ENCODE results near the gene RGL2. TPM values are rescaled to one million over a fixed set of nuclear protein-coding genes. Genes with fewer than 3 reads are reported as not detected.

RGL2 gene
- 59.4 and 71.2 TPM in 2 replicates for polyA plus RNA-seq (2012; rRNA removed)
- 19.9 and 29.3 TPM in 2 replicates for polyA plus RNA-seq (2012; cell fraction: cytosol; rRNA removed)
- polyA plus RNA-seq (2012; cell fraction: nucleus; rRNA removed): 331 and 334 TPM in 2 replicates

GRCh38 chr6:33298773-33299236 lies at the start of gene RGL2:
RGL2 (minus strand) TSS chr6:33298942; CDS start chr6:33298610, 332 bp downstream.
- peaks cover 48% of the 10 kb centered on the region for H3K79me2 ChIP-seq (ENCODE audit: insufficient read depth)
- peak within 1 kb of the TSS; percentile 94 for H3K9ac ChIP-seq
- peaks cover 11% of the 10 kb centered on the region; the same call in 1 of the 2 replicates for H4K20me1 ChIP-seq (ENCODE audit: insufficient read depth)
- peak within 1 kb of the TSS; percentile 99 for H3K27ac ChIP-seq (ENCODE audit: low read depth in 2 of 2, low read length in 1 of 2)
- 0% methylated on average over 21 of the region's 34 CpGs for WGBS (ENCODE audit: low lambda C conversion rate)
- H3K4me3 ChIP-seq (ENCODE audit: low read depth in 2 of 2, low read length in 1 of 2): peak within 1 kb of the TSS; percentile 84 to 89
- DNase-seq: peak; percentile 78
- H3K4me1 ChIP-seq (ENCODE audit: control insufficient read depth in 1 of 2, insufficient read depth in 2 of 2, low read depth in 1 of 2, low read length in 1 of 2): peaks cover 4 to 13% of the 10 kb centered on the region in 2 experiments; a peak in 1 of 4 replicates
- H3K9me3 ChIP-seq: no peaks in the 10 kb centered on the region
- ChIA-PET POLR2A (interaction anchor here (1.2 to 3.3 kb wide), 9 partner anchors 10 to 327 kb away, joined by 4 to 30 read pairs (median 7); partner anchors contain the start of genes B3GALT4, PFDN6, RING1 and RPS18), CTCF (interaction anchor here (0.7 to 2.9 kb wide), 15 partner anchors 8 to 126 kb away, joined by 3 to 30 read pairs (median 5); partner anchors contain the start of genes B3GALT4, PFDN6, RPS18 and TAPBP)
- H3K9me2 ChIP-seq: no peaks in the 10 kb centered on the region
- H3K4me2 ChIP-seq: peak within 1 kb of the TSS; percentile 94
- peaks cover 22% of the 10 kb centered on the region for H3F3A ChIP-seq (replicated peaks; ENCODE audit: insufficient read depth)
- peak within 1 kb of the TSS; percentile 40; the same call in 1 of the 2 replicates for H2AFZ ChIP-seq (ENCODE audit: low read depth)
- TF ChIP-seq EZH2phosphoT487 (IDR thresholded peaks at IDR 0.05; ENCODE audit: borderline replicate concordance, low read depth): no peak
- TF ChIP-seq PBX3 (IDR thresholded peaks at IDR 0.05): peak; percentile 26; the same call in 1 of the 2 replicates
- TF ChIP-seq NFIC (IDR thresholded peaks at IDR 0.05; ENCODE audit: borderline replicate concordance): peak; percentile 25; the same call in 1 of the 2 replicates
- H3K36me3 ChIP-seq (replicated peaks in 1 of 2; ENCODE audit: control insufficient read depth in 1 of 2, insufficient read depth in 2 of 2, low read length in 1 of 2): peaks cover 17 to 26% of the 10 kb centered on the region in 2 experiments
- no peaks in the 10 kb centered on the region for H3K27me3 ChIP-seq (ENCODE audit: insufficient read depth)

- ChIA-PET POLR2A (no interaction called here), CTCF (no interaction called here)
- Histone ChIP-seq H3F3A (replicated peaks; ENCODE audit: insufficient read depth) (no peaks in the 10 kb centered on the region), H3K79me2 (ENCODE audit: insufficient read depth) (no peaks in the 10 kb centered on the region), H3K27me3 (ENCODE audit: insufficient read depth) (0 out of 2 replicates have a peak, but pooled peaks cover 3% of the 10 kb centered on the region), H3K36me3 (replicated peaks in 1 of 2; ENCODE audit: control insufficient read depth in 1 of 2, insufficient read depth in 2 of 2, low read length in 1 of 2) (no peaks in the 10 kb centered on the region), H3K9ac (no peak overlapping the region), H3K4me1 (ENCODE audit: control insufficient read depth in 1 of 2, insufficient read depth in 2 of 2, low read depth in 1 of 2, low read length in 1 of 2) (peaks cover 0 to 4% of the 10 kb centered on the region in 2 experiments; a peak in 1 of 4 replicates), H3K9me3 (no peaks in the 10 kb centered on the region), H2AFZ (ENCODE audit: low read depth) (no peak overlapping the region), H3K4me3 (ENCODE audit: low read depth in 2 of 2, low read length in 1 of 2) (no peak overlapping the region), H3K27ac (ENCODE audit: low read depth in 2 of 2, low read length in 1 of 2) (no peak overlapping the region), H3K4me2 (no peak overlapping the region), H3K9me2 (no peaks in the 10 kb centered on the region), H4K20me1 (ENCODE audit: insufficient read depth) (no peaks in the 10 kb centered on the region)
- 69% methylated on average over 5 of the region's 5 CpGs for WGBS (ENCODE audit: low lambda C conversion rate)
- DNase-seq: no peak
- TF ChIP-seq MEF2A (IDR thresholded peaks at IDR 0.05; ENCODE audit: borderline replicate concordance, low read depth): no peak
- no peak for TF ChIP-seq EP300 (IDR thresholded peaks at IDR 0.05; ENCODE audit: borderline replicate concordance in 1 of 2, low read depth in 1 of 2, low read length in 1 of 2)
- TF ChIP-seq CTCF (IDR thresholded peaks at IDR 0.05): no peak
- no peak for TF ChIP-seq IRF3 (IDR thresholded peaks at IDR 0.05; ENCODE audit: low read depth, low read length)
- no peak for TF ChIP-seq USF2 (IDR thresholded peaks at IDR 0.05; ENCODE audit: borderline replicate concordance, low read depth, low read length)
- no peak for TF ChIP-seq POLR2AphosphoS5 (IDR thresholded peaks at IDR 0.05; ENCODE audit: low read depth, low read length)
- TF ChIP-seq CHD2 (IDR thresholded peaks at IDR 0.05; ENCODE audit: low read length, partially characterized antibody): no peak
- no peak for TF ChIP-seq TEAD4 (IDR thresholded peaks at IDR 0.05; ENCODE audit: borderline replicate concordance, insufficient read depth)
- TF ChIP-seq ELF1 (IDR thresholded peaks at IDR 0.05): no peak
- TF ChIP-seq NFIC (IDR thresholded peaks at IDR 0.05; ENCODE audit: borderline replicate concordance): no peak
- no peak for TF ChIP-seq RAD21 (IDR thresholded peaks at IDR 0.05; ENCODE audit: low read length)
- no peak for TF ChIP-seq ZBTB33 (IDR thresholded peaks at IDR 0.05; ENCODE audit: borderline replicate concordance, low read depth)
- no peak for TF ChIP-seq RXRA (IDR thresholded peaks at IDR 0.05; ENCODE audit: borderline replicate concordance, low read depth)
- no peak for TF ChIP-seq PBX3 (IDR thresholded peaks at IDR 0.05)
- no peak for TF ChIP-seq FOXJ3 (CRISPR knock-in tag; IDR thresholded peaks at IDR 0.05)
Observed at GRCh38 chr6:33347816-33348215, 49.1 kb upstream of the RGL2 start.
